Left ventricle myocardium superior (tissue), 1 donor: ENCODE data around the gene TIMM10B. TPM values are rescaled to one million over a fixed set of nuclear protein-coding genes. Genes with fewer than 3 reads are reported as not detected.
A peak's percentile ranks its signal among the peaks of the same experiment; 100 is the strongest.
"Not testable (repeated sequence)": the region's sequence is repeated elsewhere in the genome, so short reads cannot be mapped to it uniquely, and the experiment has no call there.

Experiments used
- ATAC-seq: fragments of 200-7000 bp; cut with Tn5 transposase; one replicate; pipeline ENCODE4 v1.9.1; 2020; ENCODE audit warnings: mild to moderate bottlenecking, moderate library complexity
- DNase-seq: peaks from one replicate; pipeline ENCODE4 v3.0.0-alpha.2; 2020
- intact Hi-C: fragments of 100-400 bp; cut with micrococcal nuclease; formaldehyde crosslinking; loops from one replicate; pipeline ENCODE4 v1.11.0; 2022
- total RNA-seq: library from RNA; stranded (reverse); fragmentation: NEBNext Ultra II Directional; extraction: Animal tissue kit (Norgen Biotek cat#: 25700); gene quantifications from one replicate; pipeline ENCODE4 v1.2.1, GENCODE V29; 2021
- donor health status: DM: no; HTN: yes; CAD: no; lungs with severe emphysema.

TIMM10B gene
- total RNA-seq, 1 donor from 2014 or later = 17.9 TPM

- DNase-seq = peak; percentile 49
- ATAC-seq = peak; percentile 72
- intact Hi-C loops = no loop called here
Observed at GRCh38 chr11:6497069-6497839, 16.0 kb downstream of the TIMM10B start, which contains the start of gene DNHD1. TSS of gene DNHD1 (plus strand) at chr11:6497280. CDS start at chr11:6498216, 936 bp downstream.

DNA sequence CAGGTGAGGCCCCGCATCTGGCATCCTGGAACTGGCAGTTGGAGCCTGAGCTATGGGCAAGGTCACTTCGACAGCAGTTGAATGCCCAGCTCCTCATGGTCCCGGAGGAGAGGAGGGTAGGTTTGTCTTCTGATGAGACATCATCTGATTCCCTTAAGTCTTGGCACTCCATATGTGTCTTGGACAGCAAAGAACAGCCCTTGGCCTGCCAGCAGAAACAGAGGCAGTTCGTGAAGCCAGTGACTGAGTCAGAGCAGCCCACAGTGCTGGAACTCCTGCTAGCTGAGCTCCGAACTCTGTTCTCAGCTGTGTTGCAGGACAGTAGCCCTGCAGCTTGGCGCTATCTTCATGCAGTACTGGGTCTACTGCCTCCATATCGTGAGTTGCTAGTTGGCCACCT, 16.8 kb downstream of the TIMM10B start:
- ATAC-seq (peak; percentile 78), DNase-seq (peak; percentile 46)
- intact Hi-C loops = no loop called here

GRCh38 chr11:6498544-6498943, 17.2 kb downstream of the TIMM10B start:
- ATAC-seq = no peak
- no peak for DNase-seq
- intact Hi-C loops = no loop called here

DNA sequence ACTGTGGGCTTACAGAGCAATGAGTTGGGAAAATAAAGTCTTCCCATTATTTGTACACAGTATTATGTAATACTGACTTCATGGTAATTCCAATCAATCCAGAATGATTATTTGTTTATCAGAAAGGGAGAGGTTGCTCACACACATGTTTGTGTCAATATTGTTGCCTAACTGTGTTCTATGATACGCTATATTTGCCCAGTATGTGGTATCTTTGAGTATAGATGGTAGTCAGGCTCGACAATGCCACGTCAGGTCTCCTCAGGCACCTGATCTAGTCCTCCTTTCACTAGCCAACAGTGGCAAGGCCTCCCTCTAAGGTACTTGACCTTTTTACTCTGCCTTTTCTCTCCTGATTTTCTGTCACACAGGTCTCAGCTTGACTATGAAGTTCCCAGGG, 21.1 kb downstream of the TIMM10B start:
- ATAC-seq (no peak), DNase-seq (no peak)
- intact Hi-C loops = no loop called here

DNA sequence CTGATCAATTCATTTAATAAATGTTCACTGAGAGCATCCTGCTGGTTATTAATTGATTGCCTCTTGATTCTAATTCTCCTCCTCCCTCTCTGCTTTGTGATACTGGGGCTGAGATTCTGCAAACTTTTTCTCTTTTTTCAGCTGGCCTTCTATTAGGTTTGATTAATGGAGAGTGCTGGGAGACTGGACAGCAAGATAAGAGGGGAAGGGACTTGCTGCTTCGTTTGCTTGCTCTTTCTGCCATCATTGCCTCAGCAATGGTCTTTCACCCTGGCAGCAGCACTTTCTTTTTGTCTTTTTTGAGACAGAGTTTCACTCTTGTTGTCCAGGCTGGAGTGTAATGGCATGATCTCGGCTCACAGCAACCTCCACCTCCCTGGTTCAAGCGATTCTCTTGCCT, 22.9 kb downstream of the TIMM10B start:
- intact Hi-C loops = no loop called here
- DNase-seq (no peak), ATAC-seq (no peak)

GRCh38 chr11:6505577-6506240, 24.4 kb downstream of the TIMM10B start:
- peak; percentile 38 for ATAC-seq

GRCh38 chr11:6516865-6517264, 35.6 kb downstream of the TIMM10B start:
- intact Hi-C loops = no loop called here
- ATAC-seq = peak; percentile 81
- DNase-seq = no peak

More at GRCh38 chr11:6505577-6506240, 24.4 kb downstream of the TIMM10B start:
- intact Hi-C loops = loop anchor here (5.0 kb wide), 1 partner anchor 128 kb away; no protein-coding TSS in a partner anchor
- DNase-seq = no peak

- ATAC-seq (no peak), DNase-seq (no peak)
- intact Hi-C loops = no loop called here
Observed at GRCh38 chr11:6520265-6520664, 39.0 kb downstream of the TIMM10B start.

DNA sequence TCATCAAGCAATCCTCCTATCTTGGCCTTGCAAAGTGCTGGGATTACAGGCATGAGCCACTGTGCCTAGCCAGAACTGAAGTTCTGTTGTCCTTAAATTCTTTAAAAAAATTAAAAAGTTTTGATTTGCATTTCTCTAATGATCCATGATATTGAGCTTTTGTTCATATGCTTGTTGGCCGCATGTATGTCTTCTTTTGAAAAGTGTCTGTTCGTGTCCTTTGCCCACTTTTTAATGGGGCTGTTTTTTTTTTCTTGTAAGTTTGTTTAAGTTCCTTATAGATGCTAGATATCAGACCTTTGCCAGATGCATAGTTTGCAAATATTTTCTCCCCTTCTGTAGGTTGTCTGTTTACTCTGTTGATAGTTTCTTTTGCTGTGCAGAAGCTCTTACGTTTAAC, 40.6 kb downstream of the TIMM10B start:
- intact Hi-C loops, DNase-seq, ATAC-seq: not testable (repeated sequence)

- intact Hi-C loops = no loop called here
- ATAC-seq = no peak
- DNase-seq = no peak
Observed at GRCh38 chr11:6523253-6523652, 42.0 kb downstream of the TIMM10B start.

DNA sequence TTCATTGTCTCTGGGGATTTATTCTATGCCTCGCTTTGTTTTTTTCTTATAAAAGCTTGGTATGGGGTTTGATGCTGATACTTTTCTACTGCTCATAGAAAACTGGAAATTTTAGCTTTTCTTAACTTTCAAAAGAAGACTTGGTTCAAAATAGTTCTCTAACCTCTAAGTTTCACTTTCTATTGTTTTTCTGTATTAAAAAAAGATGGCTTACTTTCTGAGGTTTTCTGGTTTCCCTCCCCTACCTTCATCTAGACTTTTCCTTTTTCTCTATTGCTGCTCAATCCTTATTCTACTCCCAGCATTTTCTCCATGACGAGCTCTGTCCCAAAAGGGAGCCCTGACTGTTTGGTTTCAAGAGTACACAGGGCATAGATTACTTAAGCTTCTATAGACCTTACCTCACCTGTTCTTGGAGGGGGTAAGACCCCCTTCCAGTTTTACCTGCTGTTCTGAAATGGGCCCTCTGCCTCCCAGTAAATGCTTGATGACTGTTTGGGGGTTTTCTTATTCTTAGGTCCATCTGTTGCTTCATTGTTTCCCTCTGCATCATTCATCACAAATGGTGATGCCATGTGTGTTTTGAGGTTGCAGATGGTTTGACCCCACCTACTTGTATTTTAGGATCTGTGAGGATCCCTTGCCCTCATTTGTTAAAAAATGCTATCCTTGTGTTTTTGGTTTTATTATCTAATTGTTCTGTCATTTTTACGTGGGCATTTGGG, 45.3 kb downstream of the TIMM10B start:
- no peak for ATAC-seq
- intact Hi-C loops = no loop called here

GRCh38 chr11:6529266-6529665, 48.0 kb downstream of the TIMM10B start:
- no peak for DNase-seq
- no peak for ATAC-seq
- intact Hi-C loops = no loop called here

More for the DNA sequence above, 45.3 kb downstream of the TIMM10B start:
- no peak for DNase-seq

GRCh38 chr11:6530848-6531247, 49.5 kb downstream of the TIMM10B start:
- ATAC-seq (no peak), DNase-seq (no peak)
- intact Hi-C loops = loop anchor here (10.0 kb wide), 3 partner anchors 54 to 174 kb away; no protein-coding TSS in a partner anchor

GRCh38 chr11:6531267-6531752, 50.0 kb downstream of the TIMM10B start:
- no peak for DNase-seq
- peak; percentile 66 for ATAC-seq
- intact Hi-C loops = loop anchor here (10.0 kb wide), 3 partner anchors 53 to 173 kb away; no protein-coding TSS in a partner anchor

Other genes starting within 250 kb of the TIMM10B start
- gene FHIP1B, start 246.9 kb upstream of the TIMM10B start, total RNA-seq = 16.3 TPM
- gene CNGA4, start 242.4 kb upstream of the TIMM10B start, total RNA-seq = not detected
- gene CCKBR, start 221.7 kb upstream of the TIMM10B start, total RNA-seq = not detected
- 31.1 TPM for gene CAVIN3, start 161.0 kb upstream of the TIMM10B start, total RNA-seq
- gene SMPD1, start 91.0 kb upstream of the TIMM10B start, total RNA-seq = 60.9 TPM
- 87.6 TPM for gene APBB1, start 62.4 kb upstream of the TIMM10B start, total RNA-seq
- not detected for gene HPX, start 40.5 kb upstream of the TIMM10B start, total RNA-seq
- gene TRIM3, start 7.6 kb upstream of the TIMM10B start, total RNA-seq = 14.4 TPM
- 15.2 TPM for gene ARFIP2, start 170 bp upstream of the TIMM10B start, total RNA-seq
- 5.5 TPM for gene DNHD1, start 15.8 kb downstream of the TIMM10B start, total RNA-seq
- 22.1 TPM for gene RRP8, start 122.1 kb downstream of the TIMM10B start, total RNA-seq
- 210 TPM for gene ILK, start 122.3 kb downstream of the TIMM10B start, total RNA-seq
- 89.4 TPM for gene TAF10, start 130.7 kb downstream of the TIMM10B start, total RNA-seq
- 77.7 TPM for gene TPP1, start 137.9 kb downstream of the TIMM10B start, total RNA-seq
- gene DCHS1, start 174.3 kb downstream of the TIMM10B start, total RNA-seq = 8.8 TPM
- 49.7 TPM for gene MRPL17, start 201.8 kb downstream of the TIMM10B start, total RNA-seq